Purkinje cell (primary cell): Measurements from ENCODE around the gene VWA1. TPM values are rescaled to one million over a fixed set of nuclear protein-coding genes. Genes with fewer than 3 reads are reported as not detected.

Experiments
- polyA plus RNA-seq: library from polyadenylated mRNA; unstranded; fragments of >200 nt; fragmentation: Nextera tagmentation; gene quantifications from 2 replicates; pipeline ENCODE4 v1.2.1, GENCODE V29; 2014

Gene VWA1, protein sequence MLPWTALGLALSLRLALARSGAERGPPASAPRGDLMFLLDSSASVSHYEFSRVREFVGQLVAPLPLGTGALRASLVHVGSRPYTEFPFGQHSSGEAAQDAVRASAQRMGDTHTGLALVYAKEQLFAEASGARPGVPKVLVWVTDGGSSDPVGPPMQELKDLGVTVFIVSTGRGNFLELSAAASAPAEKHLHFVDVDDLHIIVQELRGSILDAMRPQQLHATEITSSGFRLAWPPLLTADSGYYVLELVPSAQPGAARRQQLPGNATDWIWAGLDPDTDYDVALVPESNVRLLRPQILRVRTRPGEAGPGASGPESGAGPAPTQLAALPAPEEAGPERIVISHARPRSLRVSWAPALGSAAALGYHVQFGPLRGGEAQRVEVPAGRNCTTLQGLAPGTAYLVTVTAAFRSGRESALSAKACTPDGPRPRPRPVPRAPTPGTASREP
- 0.74 TPM in 1 of 2 replicates, not detected in the other for polyA plus RNA-seq

DNA sequence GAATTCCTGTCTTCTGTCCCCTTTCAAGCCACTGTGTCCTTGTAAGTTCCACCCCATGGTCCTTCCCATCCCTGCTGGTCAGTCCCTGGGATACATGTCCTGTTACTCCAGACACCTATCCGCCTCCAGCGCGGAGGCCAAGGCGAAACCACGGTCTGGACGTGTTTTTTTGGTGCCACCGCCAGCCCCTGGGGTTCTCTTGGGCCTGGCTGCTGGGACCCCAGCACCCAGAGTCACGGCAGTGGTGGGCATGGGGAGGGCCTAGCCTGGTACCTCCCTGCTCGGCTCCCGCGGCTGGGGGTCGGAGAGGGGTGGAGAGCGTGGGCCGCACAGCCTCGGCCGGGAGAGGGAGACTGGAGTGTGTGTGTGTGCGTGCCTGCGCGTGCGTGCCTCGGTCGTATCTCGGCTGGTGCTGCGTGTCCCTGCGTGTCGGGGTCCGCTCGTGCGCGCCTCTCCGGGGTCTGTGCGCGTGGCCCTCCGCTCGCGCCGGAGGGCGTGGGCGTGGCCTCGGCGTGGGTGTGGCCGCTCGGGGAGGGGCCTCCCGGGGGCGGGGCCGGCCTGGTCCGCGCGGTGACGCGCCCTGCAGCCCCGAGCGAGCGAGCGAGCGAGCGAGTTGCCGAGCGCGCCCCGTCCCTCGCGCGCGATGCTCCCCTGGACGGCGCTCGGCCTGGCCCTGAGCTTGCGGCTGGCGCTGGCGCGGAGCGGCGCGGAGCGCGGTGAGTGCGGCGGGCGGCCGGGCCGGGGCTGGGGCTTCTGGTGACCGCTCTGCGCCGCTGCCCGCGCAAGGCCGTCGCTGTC lies at the start of gene VWA1:
TSS of gene VWA1 (plus strand) at position 585 of the 798 bp plus-strand sequence. CDS start at position 644, 59 bp downstream.

DNA sequence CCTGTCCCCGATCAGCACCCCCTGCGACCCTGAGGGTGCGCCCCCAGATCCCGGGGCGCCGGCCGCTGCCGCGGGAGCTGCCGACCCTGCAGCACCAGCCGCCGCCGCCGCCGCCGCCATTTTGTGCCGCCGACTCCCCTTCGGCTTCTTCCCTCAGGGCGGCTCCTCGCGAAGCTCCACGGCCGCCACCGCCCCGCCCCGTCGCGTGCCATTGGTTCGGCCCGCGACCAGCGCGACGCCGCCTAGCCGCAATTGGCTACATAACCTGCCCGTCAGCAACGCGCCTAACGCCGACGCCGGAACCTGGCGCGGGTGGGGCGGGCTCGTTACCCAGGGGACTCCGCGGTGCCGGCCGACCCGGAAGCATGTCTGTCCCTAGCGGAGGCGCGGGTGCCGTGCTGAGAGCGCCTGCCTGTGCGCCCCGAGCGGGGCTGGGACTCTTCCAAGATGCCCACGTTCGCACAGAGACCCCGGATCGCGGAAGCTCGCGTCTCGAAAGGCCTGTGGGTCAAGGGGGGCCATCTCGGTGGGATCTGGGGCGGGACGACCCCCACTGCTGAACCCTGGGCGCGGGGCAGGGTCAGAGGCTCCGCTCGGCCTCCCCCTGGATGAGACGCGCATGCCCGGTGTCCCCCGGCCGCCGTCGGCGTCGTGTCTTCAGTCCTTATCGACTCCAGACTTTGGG lies 36.2 kb upstream of the VWA1 start, which contains the start of gene CCNL2:
TSS of gene CCNL2 (minus strand) at position 149 of the 685 bp plus-strand sequence. CDS start at position 120, 29 bp downstream.

DNA sequence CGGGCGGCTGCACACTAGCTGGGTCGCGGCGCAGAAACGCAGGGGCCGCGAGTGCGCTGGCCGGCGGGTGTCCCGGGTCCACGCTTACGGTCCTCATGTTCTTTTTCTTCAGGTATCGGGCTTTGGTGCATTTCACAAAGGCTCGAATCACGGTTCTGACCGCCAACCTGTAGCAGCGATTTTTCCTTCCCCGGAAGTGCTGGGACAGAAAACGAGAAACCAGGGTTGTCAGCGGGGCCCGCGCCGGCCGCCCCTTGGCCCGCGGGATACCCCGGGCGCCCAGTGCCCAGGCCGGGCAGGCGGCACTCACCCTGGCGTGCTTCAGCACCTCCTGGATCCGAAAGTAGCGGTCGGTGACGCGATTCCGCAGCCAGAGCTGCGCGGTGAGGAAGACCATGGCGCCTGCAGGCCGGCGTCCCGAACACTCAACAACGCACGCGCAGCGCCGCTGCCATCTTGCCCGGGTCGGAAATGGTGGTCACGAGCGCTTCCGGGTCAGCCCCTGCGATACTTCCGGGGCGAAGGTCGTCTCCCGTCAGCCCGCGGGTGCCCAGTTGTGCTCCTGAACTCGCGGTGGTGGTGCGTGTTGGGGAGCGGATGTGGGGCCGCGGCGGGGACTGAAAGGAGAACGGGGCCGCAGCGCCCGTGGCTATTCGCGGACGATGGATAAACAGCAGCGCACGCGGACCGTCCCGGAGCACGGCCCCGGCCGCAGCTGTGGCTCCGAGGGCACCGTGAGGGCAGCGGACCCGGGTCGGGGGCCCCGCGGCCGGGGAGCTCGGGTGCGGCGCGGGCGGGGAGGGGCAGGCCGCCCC lies 28.5 kb upstream of the VWA1 start, which contains the start of gene MRPL20:
TSS of gene MRPL20 (minus strand) at position 473 of the 815 bp plus-strand sequence. CDS start at position 397, 76 bp downstream.

DNA sequence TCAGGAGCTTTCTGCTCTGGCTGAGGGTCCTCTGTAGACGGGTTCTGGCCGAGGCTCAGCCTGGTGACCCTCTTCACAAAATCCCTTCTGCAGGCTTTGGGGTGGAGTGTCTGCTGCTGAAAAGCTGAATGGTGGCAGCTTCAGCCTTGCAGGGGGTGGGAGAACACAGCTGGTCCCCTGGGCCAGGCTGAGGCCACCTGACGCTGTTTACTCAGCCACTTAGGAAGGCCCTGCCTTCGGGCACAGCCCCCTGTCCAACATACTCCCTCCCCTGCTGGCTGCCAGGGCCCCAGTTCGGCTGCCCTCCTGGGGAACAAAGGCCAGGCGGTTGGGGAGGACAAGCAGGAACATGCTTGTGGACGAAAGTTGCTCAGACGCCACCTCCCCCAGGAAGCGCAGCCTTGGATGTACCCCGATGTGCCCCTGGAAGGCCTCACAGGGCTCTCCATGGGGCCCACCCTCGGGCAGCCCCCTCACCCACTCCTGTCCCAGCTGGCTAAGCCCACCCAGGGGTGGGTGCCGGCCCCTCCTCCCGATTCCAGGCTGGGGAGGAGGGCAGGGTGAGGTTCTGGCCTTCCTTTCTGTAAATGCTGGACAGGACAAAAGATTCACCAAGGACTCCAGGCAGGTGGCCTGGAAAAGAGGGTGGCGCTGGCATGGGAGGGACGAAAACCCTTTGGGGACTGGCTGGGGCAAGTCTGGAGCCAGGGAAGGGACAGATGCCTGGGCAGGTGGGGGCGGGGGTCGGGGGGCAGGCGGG lies 14.2 kb upstream of the VWA1 start, which contains the start of gene ANKRD65:
TSS of gene ANKRD65 (minus strand) at position 130 of the 760 bp plus-strand sequence. CDS start 271 bp downstream, outside the sequence.

DNA sequence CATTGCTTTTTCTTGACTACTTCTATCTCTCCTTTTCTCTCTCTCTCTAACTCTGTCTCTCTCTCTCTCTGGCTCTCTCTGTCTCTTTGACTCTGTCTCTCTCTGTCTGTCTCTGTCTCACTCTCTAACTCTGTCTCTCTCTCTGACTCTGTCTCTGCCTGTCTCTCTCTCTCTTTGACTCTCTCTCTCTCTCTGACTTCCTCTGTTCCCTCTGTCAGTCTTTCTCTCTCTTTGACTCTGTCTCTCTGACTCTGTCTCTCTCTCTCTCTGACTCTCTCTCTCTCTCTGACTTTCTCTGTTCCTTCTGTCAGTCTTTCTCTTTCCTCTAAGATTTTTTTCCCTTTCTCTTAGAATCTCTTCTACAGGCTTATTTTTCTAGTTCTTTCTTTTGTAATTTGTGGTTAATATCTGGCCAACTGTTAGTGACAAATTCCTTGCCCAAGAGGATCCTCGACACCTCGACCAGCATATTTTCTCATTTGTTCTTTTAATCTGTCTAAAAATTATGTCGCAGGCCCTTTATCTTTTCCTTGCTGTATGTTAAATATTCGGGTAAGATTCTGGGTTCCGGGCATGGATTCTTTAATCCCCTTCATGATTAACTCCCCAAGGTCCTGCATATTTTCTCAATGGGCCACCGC lies 13.7 kb downstream of the VWA1 start, which contains the start of gene ATAD3C:
TSS of gene ATAD3C (plus strand) at position 591 of the 641 bp plus-strand sequence. CDS start 995 bp downstream, outside the sequence.

DNA sequence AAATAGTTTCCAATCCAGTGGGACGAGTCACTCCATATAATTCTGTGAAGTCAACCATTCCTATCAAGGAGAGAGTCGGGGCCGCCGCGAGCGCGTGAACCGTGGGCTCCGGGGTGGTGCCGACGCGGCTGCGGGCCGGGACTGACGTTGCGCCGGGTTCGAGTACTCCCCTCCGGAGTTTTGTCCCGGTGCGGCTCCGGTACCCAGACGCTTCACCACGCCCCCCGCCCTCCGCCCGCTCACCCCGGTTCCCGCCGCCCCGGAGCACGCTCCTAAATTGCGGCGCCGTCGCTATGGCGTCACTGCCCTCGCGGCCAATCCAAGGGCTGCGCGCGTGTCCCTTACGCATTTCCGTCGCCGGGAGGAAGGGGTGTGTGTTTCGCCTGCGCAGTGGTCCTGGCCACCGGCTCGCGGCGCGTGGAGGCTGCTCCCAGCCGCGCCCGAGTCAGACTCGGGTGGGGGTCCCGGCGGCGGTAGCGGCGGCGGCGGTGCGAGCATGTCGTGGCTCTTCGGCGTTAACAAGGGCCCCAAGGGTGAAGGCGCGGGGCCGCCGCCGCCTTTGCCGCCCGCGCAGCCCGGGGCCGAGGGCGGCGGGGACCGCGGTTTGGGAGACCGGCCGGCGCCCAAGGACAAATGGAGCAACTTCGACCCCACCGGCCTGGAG lies 36.0 kb downstream of the VWA1 start, which contains the start of gene ATAD3B:
TSS of gene ATAD3B (plus strand) at position 377 of the 664 bp plus-strand sequence. CDS start at position 497, 120 bp downstream.

Other genes starting within 250 kb of the VWA1 start
- gene TNFRSF18, start 229.1 kb upstream of the VWA1 start, polyA plus RNA-seq: not detected in 2 replicates
- gene TNFRSF4, start 221.5 kb upstream of the VWA1 start, polyA plus RNA-seq: not detected in 2 replicates
- gene SDF4, start 203.7 kb upstream of the VWA1 start, polyA plus RNA-seq: 3.7 and 10.0 TPM in 2 replicates
- gene B3GALT6, start 203.5 kb upstream of the VWA1 start, polyA plus RNA-seq: 1.3 and 1.5 TPM in 2 replicates
- gene C1QTNF12, start 189.0 kb upstream of the VWA1 start, polyA plus RNA-seq: not detected in 2 replicates
- gene UBE2J2, start 161.8 kb upstream of the VWA1 start, polyA plus RNA-seq: 0.87 and 3.4 TPM in 2 replicates
- gene SCNN1D, start 155.3 kb upstream of the VWA1 start, polyA plus RNA-seq: not detected in 2 replicates
- gene ACAP3, start 127.8 kb upstream of the VWA1 start, polyA plus RNA-seq: 0.91 and 4.7 TPM in 2 replicates
- gene PUSL1, start 127.1 kb upstream of the VWA1 start, polyA plus RNA-seq: 0.26 and 2.6 TPM in 2 replicates
- gene INTS11, start 111.0 kb upstream of the VWA1 start, polyA plus RNA-seq: 13.9 and 14.6 TPM in 2 replicates
- 0.21 and 0.26 TPM in 2 replicates for gene CPTP, start 110.9 kb upstream of the VWA1 start, polyA plus RNA-seq
- not detected in 2 replicates for gene TAS1R3, start 104.4 kb upstream of the VWA1 start, polyA plus RNA-seq
- 0.86 and 1.1 TPM in 2 replicates for gene DVL1, start 86.3 kb upstream of the VWA1 start, polyA plus RNA-seq
- 0.63 and 3.6 TPM in 2 replicates for gene MXRA8, start 77.1 kb upstream of the VWA1 start, polyA plus RNA-seq
- 29.6 and 36.4 TPM in 2 replicates for gene AURKAIP1, start 60.5 kb upstream of the VWA1 start, polyA plus RNA-seq
- 22.1 and 24.2 TPM in 2 replicates for gene CCNL2, start 36.4 kb upstream of the VWA1 start, polyA plus RNA-seq
- gene MRPL20, start 28.4 kb upstream of the VWA1 start, polyA plus RNA-seq: 252 and 299 TPM in 2 replicates
- 0.24 TPM in 1 of 2 replicates, not detected in the other for gene ANKRD65, start 14.4 kb upstream of the VWA1 start, polyA plus RNA-seq
- 3.1 and 14.2 TPM in 2 replicates for gene ATAD3C, start 14.0 kb downstream of the VWA1 start, polyA plus RNA-seq
- gene ATAD3B, start 36.1 kb downstream of the VWA1 start, polyA plus RNA-seq: not detected in 2 replicates
- 0.10 and 0.27 TPM in 2 replicates for gene ATAD3A, start 76.5 kb downstream of the VWA1 start, polyA plus RNA-seq
- not detected in 2 replicates for gene TMEM240, start 104.9 kb downstream of the VWA1 start, polyA plus RNA-seq
- gene SSU72, start 139.2 kb downstream of the VWA1 start, polyA plus RNA-seq: 86.2 and 86.3 TPM in 2 replicates
- gene FNDC10, start 164.4 kb downstream of the VWA1 start, polyA plus RNA-seq: 1.5 and 1.9 TPM in 2 replicates
- 1.2 and 1.9 TPM in 2 replicates for gene MIB2, start 179.8 kb downstream of the VWA1 start, polyA plus RNA-seq
- not detected in 2 replicates for gene MMP23B, start 196.5 kb downstream of the VWA1 start, polyA plus RNA-seq
- gene CDK11B, start 223.3 kb downstream of the VWA1 start, polyA plus RNA-seq: 3.1 and 4.9 TPM in 2 replicates